ENCODE results near the gene DLGAP1. TPM values are rescaled to one million over a fixed set of nuclear protein-coding genes. Genes with fewer than 3 reads are reported as not detected.

DLGAP1 gene
- total and polyA plus RNA-seq, 10 of the 15 experiments (the other 5 are each of a cell fraction or from before 2014, with no cell fraction given) = 0.23 to 27.6 (median 1.9) TPM

DNA sequence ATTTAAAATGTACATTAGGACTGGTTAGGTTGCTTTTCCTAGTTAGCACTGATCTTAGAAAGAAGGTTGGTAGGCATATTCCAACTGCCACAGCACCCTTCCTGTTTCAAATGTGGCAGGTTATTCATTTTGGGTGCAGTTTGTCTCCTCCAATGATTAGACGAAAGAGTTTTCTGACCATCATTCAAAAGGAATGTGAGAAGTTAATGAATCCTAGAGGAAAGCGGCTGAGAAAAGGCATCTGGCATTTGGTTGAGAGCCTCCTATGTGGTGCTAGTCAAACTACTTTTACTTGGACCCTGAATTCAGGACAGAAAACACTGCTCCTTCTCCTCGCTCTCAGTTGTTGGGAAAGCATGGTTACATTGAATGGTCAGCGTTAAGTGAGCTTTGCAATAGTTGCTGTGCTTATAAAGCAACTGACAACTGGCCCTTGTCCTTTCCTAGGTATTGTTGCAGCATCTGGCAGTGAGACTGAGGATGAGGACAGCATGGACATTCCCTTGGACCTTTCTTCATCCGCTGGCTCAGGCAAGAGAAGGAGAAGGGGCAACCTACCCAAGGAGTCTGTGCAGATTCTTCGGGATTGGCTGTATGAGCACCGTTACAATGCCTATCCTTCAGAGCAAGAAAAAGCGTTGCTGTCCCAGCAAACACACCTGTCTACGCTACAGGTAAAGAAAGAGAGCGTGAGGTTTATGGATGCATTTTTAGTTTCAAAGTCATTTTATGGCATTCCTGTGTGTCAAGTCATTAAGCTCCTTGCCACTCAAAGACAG, 999.0 kb downstream of the DLGAP1 start:
- H3K36me3 ChIP-seq (ENCODE audit: control insufficient read depth in 2 of 2, insufficient read depth in 2 of 2, low read length in 1 of 2) = no peaks in the 10 kb centered on the region
- CTCF ChIA-PET = interaction anchor here (0.6 to 6.0 kb wide), 25 partner anchors 10 to 209 kb away, joined by 3 to 79 read pairs (median 8); no protein-coding TSS in a partner anchor
- FAIRE-seq = no peak
- peaks cover 2 to 13% of the 10 kb centered on the region in 2 experiments; a peak in 3 of 4 replicates for H3K27me3 ChIP-seq (replicated peaks in 1 of 2; ENCODE audit: control insufficient read depth in 2 of 2, insufficient read depth in 2 of 2, low read length in 1 of 2)
- H3K79me2 ChIP-seq (ENCODE audit: control insufficient read depth, insufficient read depth, low read length) = no peaks in the 10 kb centered on the region
- SMC1A ChIA-PET (ENCODE audit: uncharacterized antibody, unreplicated experiment) = interaction anchor here (0.8 to 5.7 kb wide), 19 partner anchors 8 to 210 kb away, joined by 3 to 54 read pairs (median 10); no protein-coding TSS in a partner anchor
- RAD21 ChIA-PET (ENCODE audit: unreplicated experiment) = interaction anchor here (0.5 to 6.0 kb wide), 7 partner anchors 129 to 1153 kb away, joined by 3 to 49 read pairs (median 17); no protein-coding TSS in a partner anchor
- H2AFZ ChIP-seq (ENCODE audit: control insufficient read depth, low read depth, low read length) = no peak overlapping the region
- ATAC-seq = no peak
- no peak for DNase-seq (ENCODE audit: low read depth, low spot score)
- in situ Hi-C loops (cut with MboI) = loop anchor here (10.0 kb wide), 1 partner anchor 481 kb away; no protein-coding TSS in a partner anchor
- no peak for TF ChIP-seq RAD51 (IDR thresholded peaks at IDR 0.05)
- TF ChIP-seq, protein P1, sequence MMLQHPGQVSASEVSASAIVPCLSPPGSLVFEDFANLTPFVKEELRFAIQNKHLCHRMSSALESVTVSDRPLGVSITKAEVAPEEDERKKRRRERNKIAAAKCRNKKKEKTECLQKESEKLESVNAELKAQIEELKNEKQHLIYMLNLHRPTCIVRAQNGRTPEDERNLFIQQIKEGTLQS (IDR thresholded peaks at IDR 0.05; ENCODE audit: borderline replicate concordance, extremely low read depth, low read depth, low read length) = no peak
- TF ChIP-seq, protein P2, sequence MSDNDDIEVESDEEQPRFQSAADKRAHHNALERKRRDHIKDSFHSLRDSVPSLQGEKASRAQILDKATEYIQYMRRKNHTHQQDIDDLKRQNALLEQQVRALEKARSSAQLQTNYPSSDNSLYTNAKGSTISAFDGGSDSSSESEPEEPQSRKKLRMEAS (IDR thresholded peaks at IDR 0.05; ENCODE audit: low read depth, low read length) = no peak
- TF ChIP-seq HCFC1 (IDR thresholded peaks at IDR 0.05; ENCODE audit: low read length) = no peak
- TF ChIP-seq, protein P3, sequence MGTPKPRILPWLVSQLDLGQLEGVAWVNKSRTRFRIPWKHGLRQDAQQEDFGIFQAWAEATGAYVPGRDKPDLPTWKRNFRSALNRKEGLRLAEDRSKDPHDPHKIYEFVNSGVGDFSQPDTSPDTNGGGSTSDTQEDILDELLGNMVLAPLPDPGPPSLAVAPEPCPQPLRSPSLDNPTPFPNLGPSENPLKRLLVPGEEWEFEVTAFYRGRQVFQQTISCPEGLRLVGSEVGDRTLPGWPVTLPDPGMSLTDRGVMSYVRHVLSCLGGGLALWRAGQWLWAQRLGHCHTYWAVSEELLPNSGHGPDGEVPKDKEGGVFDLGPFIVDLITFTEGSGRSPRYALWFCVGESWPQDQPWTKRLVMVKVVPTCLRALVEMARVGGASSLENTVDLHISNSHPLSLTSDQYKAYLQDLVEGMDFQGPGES (IDR thresholded peaks at IDR 0.05) = no peak
- no peak for TF ChIP-seq ZZZ3 (IDR thresholded peaks at IDR 0.05; ENCODE audit: control insufficient read depth, insufficient read length, low read depth)
- TF ChIP-seq SMAD1 (IDR thresholded peaks at IDR 0.05; ENCODE audit: low read depth, partially characterized antibody) = no peak
- no peak for TF ChIP-seq STAT1 (conservative IDR thresholded peaks at IDR 0.05)
- TF ChIP-seq NR2C1 (IDR thresholded peaks at IDR 0.05) = no peak
- TF ChIP-seq NR2C2 (IDR thresholded peaks at IDR 0.05; ENCODE audit: borderline replicate concordance, control insufficient read depth, insufficient read length, low read depth) = no peak
- TF ChIP-seq RELA (IDR thresholded peaks at IDR 0.05; ENCODE audit: borderline replicate concordance, partially characterized antibody) = no peak
- TF ChIP-seq ZNF622 (IDR thresholded peaks at IDR 0.05) = no peak
- no peak for TF ChIP-seq MEF2B (IDR thresholded peaks at IDR 0.05; ENCODE audit: partially characterized antibody, poor library complexity, severe bottlenecking)
- TF ChIP-seq TCF12 (IDR thresholded peaks at IDR 0.05; ENCODE audit: low read depth, low read length) = no peak
- H3K4me2 ChIP-seq (ENCODE audit: control insufficient read depth, insufficient read depth) = no peak overlapping the region
- peaks cover 22% of the 10 kb centered on the region for H3K4me1 ChIP-seq (ENCODE audit: control insufficient read depth, insufficient read depth, low read length)
- H4K20me1 ChIP-seq (ENCODE audit: control insufficient read depth, insufficient read depth) = no peaks in the 10 kb centered on the region
- H3K27ac ChIP-seq (ENCODE audit: control insufficient read depth, insufficient read depth) = no peak overlapping the region
- BruUV-seq (replicated peaks) = no TSS peak
- no peak overlapping the region for H3K9ac ChIP-seq (ENCODE audit: control insufficient read depth, insufficient read depth, low read length)
- intact Hi-C loops (cut with micrococcal nuclease; ENCODE audit: unreplicated experiment) = no loop called here
- no peak overlapping the region for H3K4me3 ChIP-seq
- POLR2A ChIA-PET = interaction anchor here (0.5 to 1.1 kb wide), 2 partner anchors 8 to 90 kb away, joined by 3 read pairs; no protein-coding TSS in a partner anchor
- WGBS (ENCODE audit: insufficient coverage, insufficient replicate concordance, low lambda C conversion rate, missing lambda C conversion rate) = 55% methylated on average over 10 of the region's 10 CpGs
- no peaks in the 10 kb centered on the region; the same call in 2 of the 3 replicates for H3K9me3 ChIP-seq (replicated peaks; ENCODE audit: control insufficient read depth, insufficient read depth, low read length)
